Osteoblast (primary cell): ENCODE results near the gene USP22. TPM values are rescaled to one million over a fixed set of nuclear protein-coding genes. Genes with fewer than 3 reads are reported as not detected.
A peak's percentile ranks its signal among the peaks of the same experiment; 100 is the strongest.

Source experiments
- DNase-seq: peaks from one replicate; pipeline ENCODE4 v3.0.0; 2011; ENCODE audit warnings: low spot score, mixed read lengths; ENCODE audit not compliant: insufficient read length; ENCODE audit errors: missing footprints
- H2AFZ ChIP-seq: 2 replicates; pipeline ENCODE4 v1.6.0; 2011; ENCODE audit warnings: mild to moderate bottlenecking, low read length
- H3K27ac ChIP-seq: 2 replicates; pipeline ENCODE4 v1.5.1; 2011; ENCODE audit warnings: mild to moderate bottlenecking, low read depth, low read length, moderate library complexity
- H3K27me3 ChIP-seq: 2 replicates; pipeline ENCODE4 v1.6.0; 2012; ENCODE audit warnings: mild to moderate bottlenecking, control low read depth, inconsistent platforms, low read length, moderate library complexity; ENCODE audit not compliant: insufficient read depth
- H3K36me3 ChIP-seq: 2 replicates; pipeline ENCODE4 v1.5.1; 2011; ENCODE audit warnings: mild to moderate bottlenecking, low read length, control low read depth, moderate library complexity; ENCODE audit not compliant: insufficient read depth
- H3K4me1 ChIP-seq: 2 replicates; pipeline ENCODE4 v1.5.1; 2011; ENCODE audit warnings: mild to moderate bottlenecking, low read length, control low read depth, moderate library complexity; ENCODE audit not compliant: insufficient read depth
- H3K4me2 ChIP-seq: 2 replicates; pipeline ENCODE4 v1.6.0; 2011; ENCODE audit warnings: mild to moderate bottlenecking, low read length; ENCODE audit not compliant: insufficient read depth
- H3K4me3 ChIP-seq: fragments of 200-600 bp; sonication (generic); 3 replicates; pipeline ENCODE4 v1.5.1; 2012; ENCODE audit warnings: mild to moderate bottlenecking, low read length, inconsistent platforms; ENCODE audit not compliant: insufficient read depth
- H3K79me2 ChIP-seq: 2 replicates; pipeline ENCODE4 v1.6.0; 2012; ENCODE audit warnings: mild to moderate bottlenecking, low read length, control low read depth, inconsistent platforms; ENCODE audit not compliant: insufficient read depth
- H3K9me3 ChIP-seq: 2 replicates; pipeline ENCODE4 v1.5.1; 2011; ENCODE audit warnings: low read depth, low read length, control low read depth
- H4K20me1 ChIP-seq: 2 replicates; pipeline ENCODE4 v1.6.0; 2012; ENCODE audit warnings: mild to moderate bottlenecking, low read length, control low read depth; ENCODE audit not compliant: insufficient read depth
- total RNA-seq: library from RNA; depleted of rRNA; stranded (reverse); fragments of >200 nt; gene quantifications from 2 replicates; pipeline ENCODE4 v1.2.3, GENCODE V29; 2012
- TF ChIP-seq, protein P1 (sequence below): IDR thresholded peaks from 2 replicates; pipeline ENCODE4 v1.5.1; 2011; ENCODE audit warnings: mild to moderate bottlenecking, low read depth, low read length, moderate library complexity; ENCODE audit errors: extremely low read depth

Gene USP22
- total RNA-seq, 1 donor: 293 TPM

DNA sequence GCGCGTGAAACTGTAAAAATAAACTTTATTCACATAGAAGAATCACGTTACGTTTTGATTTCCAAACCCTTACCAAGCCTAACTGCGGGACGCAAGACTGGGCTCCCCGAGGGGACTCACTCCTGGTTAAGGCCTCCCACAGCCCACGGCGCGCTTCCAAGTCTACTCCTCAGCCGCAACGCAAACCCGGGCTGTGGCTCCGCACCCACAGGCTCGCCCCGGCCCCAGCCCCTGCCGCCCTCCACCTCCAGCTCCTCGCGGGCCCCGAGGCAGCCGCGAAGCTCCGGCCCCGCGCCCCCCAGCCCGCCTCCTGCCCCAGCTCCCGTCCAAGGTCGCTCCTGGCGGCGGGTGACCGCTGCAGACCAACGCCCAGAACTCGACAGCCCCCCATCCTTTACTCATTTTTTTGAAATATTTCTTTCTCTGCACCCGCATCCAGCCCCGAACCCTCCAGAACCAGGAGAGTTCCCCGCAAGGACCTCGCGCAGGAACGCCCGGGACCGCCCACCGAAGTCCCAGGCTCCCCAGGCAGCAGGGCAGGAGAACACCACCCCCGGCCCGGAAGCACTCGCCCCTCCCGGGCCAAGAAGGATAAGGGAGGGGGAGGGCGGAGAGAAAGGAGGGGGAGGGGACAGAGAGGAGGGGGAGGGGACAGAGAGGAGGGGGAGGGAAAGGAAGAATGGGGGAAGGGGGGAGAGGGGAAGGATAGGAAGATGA, 912 bp downstream of the USP22 start:
- H3K4me2 ChIP-seq: peak overlapping the region; percentile 81
- TF ChIP-seq, protein P1, sequence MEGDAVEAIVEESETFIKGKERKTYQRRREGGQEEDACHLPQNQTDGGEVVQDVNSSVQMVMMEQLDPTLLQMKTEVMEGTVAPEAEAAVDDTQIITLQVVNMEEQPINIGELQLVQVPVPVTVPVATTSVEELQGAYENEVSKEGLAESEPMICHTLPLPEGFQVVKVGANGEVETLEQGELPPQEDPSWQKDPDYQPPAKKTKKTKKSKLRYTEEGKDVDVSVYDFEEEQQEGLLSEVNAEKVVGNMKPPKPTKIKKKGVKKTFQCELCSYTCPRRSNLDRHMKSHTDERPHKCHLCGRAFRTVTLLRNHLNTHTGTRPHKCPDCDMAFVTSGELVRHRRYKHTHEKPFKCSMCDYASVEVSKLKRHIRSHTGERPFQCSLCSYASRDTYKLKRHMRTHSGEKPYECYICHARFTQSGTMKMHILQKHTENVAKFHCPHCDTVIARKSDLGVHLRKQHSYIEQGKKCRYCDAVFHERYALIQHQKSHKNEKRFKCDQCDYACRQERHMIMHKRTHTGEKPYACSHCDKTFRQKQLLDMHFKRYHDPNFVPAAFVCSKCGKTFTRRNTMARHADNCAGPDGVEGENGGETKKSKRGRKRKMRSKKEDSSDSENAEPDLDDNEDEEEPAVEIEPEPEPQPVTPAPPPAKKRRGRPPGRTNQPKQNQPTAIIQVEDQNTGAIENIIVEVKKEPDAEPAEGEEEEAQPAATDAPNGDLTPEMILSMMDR: no peak
- H4K20me1 ChIP-seq: peaks cover 45% of the 10 kb centered on the region
- H2AFZ ChIP-seq: no peak overlapping the region
- H3K36me3 ChIP-seq: peaks cover 7% of the 10 kb centered on the region
- H3K27ac ChIP-seq: peak overlapping the region; percentile 95
- DNase-seq: no peak
- no peaks in the 10 kb centered on the region for H3K27me3 ChIP-seq
- no peaks in the 10 kb centered on the region for H3K9me3 ChIP-seq
- peaks cover 58% of the 10 kb centered on the region for H3K79me2 ChIP-seq
- peaks cover 42% of the 10 kb centered on the region for H3K4me1 ChIP-seq
- peak overlapping the region; percentile 93 for H3K4me3 ChIP-seq

DNA sequence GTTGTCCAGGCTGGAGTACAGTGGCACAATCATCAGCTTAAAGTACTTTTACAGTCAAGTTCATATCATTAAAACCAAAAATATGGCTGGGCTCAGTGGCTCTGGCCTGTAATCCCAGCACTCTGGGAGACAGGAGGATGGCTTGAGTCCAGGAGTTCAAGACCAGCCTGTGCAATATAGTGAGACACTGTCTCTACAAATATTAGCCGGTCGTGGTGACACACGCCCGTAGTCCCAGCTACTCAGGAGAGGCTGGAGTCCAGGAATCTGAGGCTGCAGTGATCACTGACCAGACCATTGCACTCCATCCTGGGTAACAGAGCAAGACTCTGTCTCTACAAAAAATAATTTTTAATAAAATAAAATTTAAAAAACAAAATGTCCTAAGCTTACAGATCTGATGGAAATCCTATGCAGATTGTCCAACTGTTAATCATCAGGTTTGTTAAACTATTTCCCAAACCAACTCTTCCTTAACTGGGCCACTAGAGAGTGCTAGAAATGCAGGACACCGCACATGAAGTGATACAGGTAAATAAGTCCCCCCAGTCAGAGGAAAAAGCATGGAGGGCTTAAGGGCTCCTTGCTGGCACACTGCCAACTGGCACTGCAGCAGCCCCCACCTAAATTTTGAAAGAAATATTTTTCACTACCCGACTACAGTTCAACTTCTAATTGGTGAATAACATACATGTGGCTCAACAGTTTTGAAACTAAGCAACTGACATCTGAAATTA, 2.8 kb downstream of the USP22 start:
- no peaks in the 10 kb centered on the region for H3K27me3 ChIP-seq
- peaks cover 58% of the 10 kb centered on the region for H3K4me1 ChIP-seq
- no peaks in the 10 kb centered on the region for H3K9me3 ChIP-seq
- H3K4me3 ChIP-seq: peak overlapping the region; percentile 93
- no peak for DNase-seq
- peaks cover 61% of the 10 kb centered on the region for H4K20me1 ChIP-seq
- peak overlapping the region; percentile 72 for H3K27ac ChIP-seq
- peaks cover 9% of the 10 kb centered on the region for H3K36me3 ChIP-seq
- H3K4me2 ChIP-seq: peak overlapping the region; percentile 81
- H3K79me2 ChIP-seq: peaks cover 75% of the 10 kb centered on the region
- TF ChIP-seq, protein P1: peak; percentile 58
- no peak overlapping the region for H2AFZ ChIP-seq

DNA sequence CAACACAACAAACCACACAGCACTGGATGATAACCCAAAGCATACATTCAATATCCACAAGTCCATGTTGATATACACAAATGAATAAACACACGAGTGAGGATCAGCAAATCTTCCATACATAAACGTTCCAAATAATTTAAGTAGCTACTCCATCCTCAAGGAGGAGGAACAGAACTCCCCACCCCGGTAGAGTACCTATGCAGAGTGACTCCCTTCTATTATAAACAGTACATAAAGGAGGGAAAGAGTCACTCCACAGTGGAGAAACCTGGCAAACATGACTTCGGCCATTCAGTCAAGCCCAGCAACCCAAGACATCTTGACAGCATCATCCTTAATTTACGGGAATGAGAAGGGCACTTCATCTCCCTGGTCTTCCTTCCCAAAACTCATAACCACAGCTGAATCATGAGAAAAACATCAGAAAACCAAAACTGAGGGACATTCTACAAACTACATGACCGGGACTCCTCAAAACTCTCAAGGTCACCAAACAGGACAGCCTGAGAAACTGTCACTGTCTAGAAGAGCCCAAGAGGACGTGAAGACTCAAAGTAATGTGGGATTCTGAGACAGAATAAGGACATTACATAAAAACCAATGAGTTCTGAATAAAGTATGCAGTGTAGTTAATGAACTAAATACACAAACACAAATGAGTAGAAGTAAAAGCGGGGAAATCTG, 5.6 kb downstream of the USP22 start:
- H4K20me1 ChIP-seq: peaks cover 89% of the 10 kb centered on the region

More for the DNA sequence above, 5.6 kb downstream of the USP22 start:
- DNase-seq: no peak
- Histone ChIP-seq H3K4me3 (peak overlapping the region; percentile 2), H3K9me3 (no peaks in the 10 kb centered on the region), H3K79me2 (peaks cover 99% of the 10 kb centered on the region), H3K27me3 (no peaks in the 10 kb centered on the region), H3K27ac (peak overlapping the region; percentile 43), H3K4me2 (peak overlapping the region; percentile 51), H3K36me3 (peaks cover 9% of the 10 kb centered on the region), H3K4me1 (peaks cover 76% of the 10 kb centered on the region), H2AFZ (no peak overlapping the region)
- TF ChIP-seq, protein P1: no peak
